GM12873 (cell line): ENCODE results near the gene CDPF1.

Experiments used
- TF ChIP-seq, protein P1 (sequence below): IDR thresholded peaks from 2 replicates; pipeline ENCODE4 v1.5.1; 2012; ENCODE audit warnings: low read depth, mild to moderate bottlenecking, moderate library complexity, low read length, control low read depth; ENCODE audit not compliant: insufficient read depth; ENCODE audit errors: missing control alignments

The CDPF1 gene

DNA sequence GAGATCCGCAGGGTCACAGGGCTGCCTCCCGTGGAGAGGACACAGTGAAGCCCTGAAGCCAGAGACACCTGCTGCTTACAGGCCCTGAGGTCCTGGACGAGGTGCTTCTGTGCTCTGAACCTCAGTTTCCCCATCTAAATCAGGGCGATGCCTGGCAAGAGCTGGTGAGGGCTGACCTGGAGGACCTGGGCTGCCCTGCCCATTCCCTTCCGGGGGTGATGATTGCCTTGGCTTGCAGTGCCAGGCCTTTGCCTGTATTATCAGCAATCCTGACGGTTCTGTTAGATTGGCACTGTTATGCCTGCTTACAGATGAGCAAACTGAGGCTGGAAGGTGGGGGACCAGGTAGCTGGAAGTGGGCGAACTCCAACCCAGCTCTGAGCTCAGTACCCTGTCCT lies 38.8 kb upstream of the CDPF1 start:
- TF ChIP-seq, protein P1, sequence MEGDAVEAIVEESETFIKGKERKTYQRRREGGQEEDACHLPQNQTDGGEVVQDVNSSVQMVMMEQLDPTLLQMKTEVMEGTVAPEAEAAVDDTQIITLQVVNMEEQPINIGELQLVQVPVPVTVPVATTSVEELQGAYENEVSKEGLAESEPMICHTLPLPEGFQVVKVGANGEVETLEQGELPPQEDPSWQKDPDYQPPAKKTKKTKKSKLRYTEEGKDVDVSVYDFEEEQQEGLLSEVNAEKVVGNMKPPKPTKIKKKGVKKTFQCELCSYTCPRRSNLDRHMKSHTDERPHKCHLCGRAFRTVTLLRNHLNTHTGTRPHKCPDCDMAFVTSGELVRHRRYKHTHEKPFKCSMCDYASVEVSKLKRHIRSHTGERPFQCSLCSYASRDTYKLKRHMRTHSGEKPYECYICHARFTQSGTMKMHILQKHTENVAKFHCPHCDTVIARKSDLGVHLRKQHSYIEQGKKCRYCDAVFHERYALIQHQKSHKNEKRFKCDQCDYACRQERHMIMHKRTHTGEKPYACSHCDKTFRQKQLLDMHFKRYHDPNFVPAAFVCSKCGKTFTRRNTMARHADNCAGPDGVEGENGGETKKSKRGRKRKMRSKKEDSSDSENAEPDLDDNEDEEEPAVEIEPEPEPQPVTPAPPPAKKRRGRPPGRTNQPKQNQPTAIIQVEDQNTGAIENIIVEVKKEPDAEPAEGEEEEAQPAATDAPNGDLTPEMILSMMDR, result no peak

DNA sequence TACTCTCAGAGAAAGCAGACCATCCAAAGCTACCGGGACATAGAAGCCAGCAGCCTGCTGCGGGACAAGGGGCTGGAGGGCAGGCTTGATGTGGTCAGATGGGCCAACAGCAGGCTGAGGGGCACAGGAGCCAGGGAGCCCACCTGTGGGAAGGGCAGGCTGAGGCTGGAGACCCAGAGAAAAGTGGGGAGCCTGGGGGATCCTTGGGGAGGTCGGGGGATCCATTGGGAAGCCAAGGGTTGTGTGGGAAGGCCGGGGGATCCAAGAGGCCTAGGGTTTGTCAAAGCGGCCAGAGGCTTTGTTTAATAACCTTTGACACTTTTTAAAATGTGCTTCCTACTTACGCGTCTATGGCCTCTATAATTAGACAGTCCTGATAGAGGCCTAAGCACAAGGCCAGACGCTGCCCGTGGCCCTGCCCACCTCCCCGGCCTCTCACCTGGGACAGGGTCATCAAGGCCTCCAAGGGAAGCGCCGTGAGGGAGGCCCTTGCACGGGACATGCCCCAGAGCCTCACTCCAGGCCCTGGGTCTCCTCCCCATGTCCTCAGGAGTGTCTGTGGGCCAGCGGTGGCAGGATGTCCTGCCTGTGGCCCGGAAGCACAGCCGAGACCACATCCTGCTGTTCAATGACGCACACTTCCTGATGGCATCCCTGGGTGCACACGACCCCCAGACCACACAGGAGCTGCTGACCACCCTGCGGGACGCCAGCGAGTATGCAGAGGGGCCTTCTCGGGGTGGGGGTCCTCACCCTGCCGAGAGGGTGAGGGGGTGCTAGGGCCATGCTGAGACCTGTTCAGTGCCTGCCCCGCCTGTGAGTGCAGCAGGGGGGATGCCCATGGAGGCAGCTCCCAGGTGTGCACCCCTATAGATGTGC lies 38.0 kb upstream of the CDPF1 start:
- TF ChIP-seq, protein P1, result no peak

DNA sequence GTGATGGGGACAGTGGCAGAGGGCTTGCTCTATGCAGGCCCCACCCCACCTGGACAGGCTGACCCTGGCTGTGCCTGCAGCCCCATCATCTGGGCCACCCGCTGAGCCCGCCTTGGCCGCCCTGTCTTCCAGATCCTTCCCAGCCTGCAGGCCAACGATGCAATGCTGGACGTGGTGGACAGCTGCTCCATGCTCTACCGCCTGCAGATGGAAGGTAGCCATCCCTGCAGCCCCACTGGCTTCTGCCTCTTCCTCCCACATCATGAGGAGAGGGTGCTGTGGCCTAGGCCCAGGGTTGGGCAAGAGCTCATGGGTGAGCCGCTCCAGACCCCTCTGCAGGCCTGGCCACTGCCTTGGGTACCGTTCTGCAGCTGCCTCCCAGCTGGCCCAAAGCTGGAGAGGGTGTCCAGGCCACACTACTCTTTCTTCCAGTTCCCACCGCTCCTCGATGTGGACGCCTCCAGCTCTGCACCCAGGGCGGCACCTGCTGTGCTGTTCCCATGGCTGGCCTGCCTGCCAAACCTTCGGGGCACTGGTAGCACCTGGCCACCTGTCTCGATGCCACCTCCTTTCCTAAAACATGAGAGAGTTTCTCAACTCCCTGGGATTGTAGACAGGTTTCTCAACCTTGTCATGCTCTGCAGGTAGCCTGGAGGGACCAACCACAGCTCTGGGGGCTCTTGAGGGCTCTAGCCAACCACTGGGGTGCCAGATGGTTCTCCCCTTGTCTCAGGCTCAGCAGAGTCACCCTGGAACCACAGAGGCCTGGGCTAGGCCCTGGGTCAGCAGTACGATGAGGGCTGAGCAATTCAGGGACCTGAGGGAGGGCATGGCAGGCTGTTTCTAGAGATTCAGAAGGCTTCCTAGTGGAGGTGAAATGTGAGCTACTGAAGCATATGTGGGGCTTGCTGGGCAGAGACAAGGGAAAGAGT lies 37.1 kb upstream of the CDPF1 start:
- TF ChIP-seq, protein P1, result no peak

DNA sequence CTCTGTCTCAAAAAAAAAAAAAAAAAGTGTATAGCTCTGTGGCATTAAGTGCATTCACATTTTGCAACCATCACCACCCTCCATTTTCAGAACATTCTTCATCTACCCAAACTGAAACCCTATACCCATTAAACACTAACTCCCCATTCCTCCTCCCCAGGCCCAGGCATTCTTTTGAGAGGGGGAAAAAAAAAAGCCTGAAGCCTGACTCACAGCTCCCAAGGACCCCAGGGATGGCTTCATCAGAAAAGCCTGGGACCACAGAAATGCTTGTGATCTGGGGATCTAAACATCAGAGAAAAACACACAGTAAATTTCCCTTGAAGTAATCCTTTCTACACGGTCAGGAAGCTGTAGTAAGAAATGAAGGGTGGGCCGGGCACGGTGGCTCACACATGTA lies 35.9 kb upstream of the CDPF1 start:
- TF ChIP-seq, protein P1, result no peak

DNA sequence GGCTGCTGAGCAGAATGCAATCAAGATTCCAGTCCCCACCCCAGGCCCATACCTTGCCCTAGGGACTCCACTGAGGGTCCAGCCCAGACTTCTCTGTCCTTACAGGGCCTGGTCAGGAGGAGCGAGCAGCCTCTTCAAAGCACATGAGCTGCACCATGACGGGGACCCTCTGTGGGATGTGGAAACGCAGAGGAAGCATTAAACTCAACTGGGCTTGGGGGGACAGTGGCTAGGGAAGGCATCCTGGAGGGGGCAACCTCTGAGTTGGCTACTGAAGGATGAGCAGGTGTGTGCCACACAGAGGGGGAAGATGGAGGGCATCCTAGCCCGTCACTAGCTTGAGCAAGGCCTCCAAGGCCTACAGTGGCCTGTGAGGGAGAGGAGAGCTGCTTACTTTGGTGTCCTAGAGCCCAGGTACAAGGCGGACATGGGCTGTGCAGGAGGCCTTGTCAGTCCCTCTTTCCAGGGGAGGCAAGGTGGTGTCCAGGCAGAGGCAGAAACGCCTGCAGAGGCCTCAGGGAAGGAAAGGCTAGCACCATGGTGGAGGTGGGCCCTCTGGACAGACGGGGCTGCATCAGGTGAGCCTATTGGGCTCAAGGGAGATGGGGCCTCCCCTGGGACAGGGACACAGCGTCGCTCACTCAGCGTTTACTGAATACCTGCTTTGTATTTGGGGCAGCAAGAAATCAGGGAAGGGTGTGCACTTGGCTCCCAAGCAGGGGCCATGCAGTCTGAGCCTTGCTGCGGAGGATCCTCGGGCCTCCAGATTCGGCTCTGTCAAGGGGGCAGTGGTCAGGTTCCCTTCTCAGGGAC lies 32.0 kb upstream of the CDPF1 start:
- TF ChIP-seq, protein P1, result no peak

DNA sequence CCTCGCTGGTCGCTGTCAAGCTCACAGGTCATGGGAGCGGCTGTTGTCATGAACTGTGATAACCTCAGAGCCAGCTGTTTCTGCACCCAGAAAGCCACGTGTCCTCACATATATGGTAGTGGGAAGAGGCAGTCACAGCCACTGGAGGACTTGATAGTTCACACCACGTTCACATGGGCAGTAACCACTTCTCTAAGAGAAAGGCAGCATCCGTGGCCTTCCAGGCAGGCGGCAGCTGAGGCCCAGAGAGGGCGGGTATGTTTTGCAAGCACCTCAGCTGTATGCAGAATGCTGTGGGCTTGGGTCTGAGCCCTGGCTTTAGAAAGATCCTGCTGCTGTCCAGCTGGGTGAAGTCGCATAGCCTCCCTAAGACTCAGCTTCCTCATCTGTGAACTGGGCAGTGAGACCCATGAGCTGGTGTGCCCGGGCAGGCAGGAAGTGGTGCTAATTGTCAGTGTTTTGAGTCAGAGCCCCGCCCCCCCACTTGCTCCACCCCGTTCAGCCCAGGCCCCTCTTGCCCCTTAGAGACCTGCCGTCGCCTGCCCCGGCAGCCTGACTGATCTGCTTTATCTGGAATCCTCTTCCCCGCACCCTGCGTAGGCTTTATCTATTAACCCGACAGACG lies 31.0 kb upstream of the CDPF1 start:
- TF ChIP-seq, protein P1, result no peak
